ENCODE results near the gene KDM4F. TPM values are rescaled to one million over a fixed set of nuclear protein-coding genes. Genes with fewer than 3 reads are reported as not detected.

The KDM4F gene
- total RNA-seq, 1 experiment from 2014 or later: not detected

DNA sequence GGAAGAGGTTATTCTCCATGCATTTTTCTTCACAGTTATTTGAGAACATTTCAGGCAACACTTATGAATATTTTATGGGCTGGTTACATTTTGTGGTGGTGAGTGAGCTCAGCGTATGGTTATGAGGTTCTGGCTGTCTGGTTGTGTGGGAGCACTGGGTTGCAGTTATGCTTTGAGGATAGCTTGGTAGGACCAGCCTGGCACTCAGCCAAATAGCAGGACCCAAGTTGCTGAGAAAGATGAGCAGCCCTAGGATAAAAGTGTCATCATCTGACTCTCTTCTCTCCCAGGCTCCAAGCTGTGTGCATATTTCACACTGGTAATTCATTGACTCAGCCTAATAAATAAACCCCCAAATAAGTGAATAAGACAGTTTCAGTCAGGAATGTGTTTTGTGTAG is 9.4 kb downstream of the KDM4F start:
- TF ChIP-seq EZH2phosphoT487 (IDR thresholded peaks at IDR 0.05; ENCODE audit: borderline replicate concordance) (no peak), POLR2AphosphoS5 (IDR thresholded peaks at IDR 0.05; ENCODE audit: low read depth, low read length) (no peak), YY1 (IDR thresholded peaks at IDR 0.05; ENCODE audit: extremely low read depth, insufficient replicate concordance, low read depth, low read length) (no peak), EGR1 (IDR thresholded peaks at IDR 0.05; ENCODE audit: low read depth) (no peak), ELF1 (IDR thresholded peaks at IDR 0.05; ENCODE audit: borderline replicate concordance, low read depth) (no peak), POLR2A (IDR thresholded peaks at IDR 0.05; ENCODE audit: borderline replicate concordance, extremely low read depth, insufficient read depth, insufficient read length) (no peak), ZFX (IDR thresholded peaks at IDR 0.05) (no peak), FOSL1 (IDR thresholded peaks at IDR 0.05; ENCODE audit: low read depth) (no peak)
- TF ChIP-seq, protein P1, sequence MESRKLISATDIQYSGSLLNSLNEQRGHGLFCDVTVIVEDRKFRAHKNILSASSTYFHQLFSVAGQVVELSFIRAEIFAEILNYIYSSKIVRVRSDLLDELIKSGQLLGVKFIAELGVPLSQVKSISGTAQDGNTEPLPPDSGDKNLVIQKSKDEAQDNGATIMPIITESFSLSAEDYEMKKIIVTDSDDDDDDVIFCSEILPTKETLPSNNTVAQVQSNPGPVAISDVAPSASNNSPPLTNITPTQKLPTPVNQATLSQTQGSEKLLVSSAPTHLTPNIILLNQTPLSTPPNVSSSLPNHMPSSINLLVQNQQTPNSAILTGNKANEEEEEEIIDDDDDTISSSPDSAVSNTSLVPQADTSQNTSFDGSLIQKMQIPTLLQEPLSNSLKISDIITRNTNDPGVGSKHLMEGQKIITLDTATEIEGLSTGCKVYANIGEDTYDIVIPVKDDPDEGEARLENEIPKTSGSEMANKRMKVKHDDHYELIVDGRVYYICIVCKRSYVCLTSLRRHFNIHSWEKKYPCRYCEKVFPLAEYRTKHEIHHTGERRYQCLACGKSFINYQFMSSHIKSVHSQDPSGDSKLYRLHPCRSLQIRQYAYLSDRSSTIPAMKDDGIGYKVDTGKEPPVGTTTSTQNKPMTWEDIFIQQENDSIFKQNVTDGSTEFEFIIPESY (IDR thresholded peaks at IDR 0.05; ENCODE audit: extremely low read depth, insufficient replicate concordance, low read length): no peak
- TF ChIP-seq, protein P2, sequence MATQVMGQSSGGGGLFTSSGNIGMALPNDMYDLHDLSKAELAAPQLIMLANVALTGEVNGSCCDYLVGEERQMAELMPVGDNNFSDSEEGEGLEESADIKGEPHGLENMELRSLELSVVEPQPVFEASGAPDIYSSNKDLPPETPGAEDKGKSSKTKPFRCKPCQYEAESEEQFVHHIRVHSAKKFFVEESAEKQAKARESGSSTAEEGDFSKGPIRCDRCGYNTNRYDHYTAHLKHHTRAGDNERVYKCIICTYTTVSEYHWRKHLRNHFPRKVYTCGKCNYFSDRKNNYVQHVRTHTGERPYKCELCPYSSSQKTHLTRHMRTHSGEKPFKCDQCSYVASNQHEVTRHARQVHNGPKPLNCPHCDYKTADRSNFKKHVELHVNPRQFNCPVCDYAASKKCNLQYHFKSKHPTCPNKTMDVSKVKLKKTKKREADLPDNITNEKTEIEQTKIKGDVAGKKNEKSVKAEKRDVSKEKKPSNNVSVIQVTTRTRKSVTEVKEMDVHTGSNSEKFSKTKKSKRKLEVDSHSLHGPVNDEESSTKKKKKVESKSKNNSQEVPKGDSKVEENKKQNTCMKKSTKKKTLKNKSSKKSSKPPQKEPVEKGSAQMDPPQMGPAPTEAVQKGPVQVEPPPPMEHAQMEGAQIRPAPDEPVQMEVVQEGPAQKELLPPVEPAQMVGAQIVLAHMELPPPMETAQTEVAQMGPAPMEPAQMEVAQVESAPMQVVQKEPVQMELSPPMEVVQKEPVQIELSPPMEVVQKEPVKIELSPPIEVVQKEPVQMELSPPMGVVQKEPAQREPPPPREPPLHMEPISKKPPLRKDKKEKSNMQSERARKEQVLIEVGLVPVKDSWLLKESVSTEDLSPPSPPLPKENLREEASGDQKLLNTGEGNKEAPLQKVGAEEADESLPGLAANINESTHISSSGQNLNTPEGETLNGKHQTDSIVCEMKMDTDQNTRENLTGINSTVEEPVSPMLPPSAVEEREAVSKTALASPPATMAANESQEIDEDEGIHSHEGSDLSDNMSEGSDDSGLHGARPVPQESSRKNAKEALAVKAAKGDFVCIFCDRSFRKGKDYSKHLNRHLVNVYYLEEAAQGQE (IDR thresholded peaks at IDR 0.05; ENCODE audit: low read depth): no peak
- Histone ChIP-seq H3K9me2 (ENCODE audit: insufficient read depth) (no peaks in the 10 kb centered on the region; the same call in 1 of the 2 replicates), H3K79me2 (ENCODE audit: insufficient read depth, low read length) (no peaks in the 10 kb centered on the region), H3K4me1 (ENCODE audit: control insufficient read depth in 1 of 2, insufficient read depth in 2 of 2, low read length in 2 of 2) (no peaks in the 10 kb centered on the region), H3K4me2 (ENCODE audit: low read length) (no peak overlapping the region), H3K9ac (ENCODE audit: low read length) (no peak overlapping the region), H3K36me3 (ENCODE audit: control insufficient read depth in 1 of 2, insufficient read depth in 2 of 2, low read length in 2 of 2) (no peaks in the 10 kb centered on the region), H3K4me3 (replicated peaks in 1 of 2; ENCODE audit: low read depth in 1 of 2, low read length in 2 of 2) (no peak overlapping the region), H3K9me3 (ENCODE audit: control insufficient read depth in 1 of 2, insufficient read depth in 1 of 2, low read depth in 1 of 2, low read length in 2 of 2) (no peaks in the 10 kb centered on the region), H3K27ac (ENCODE audit: low read depth, low read length) (no peak overlapping the region), H4K20me1 (ENCODE audit: insufficient read depth) (no peaks in the 10 kb centered on the region), H3K27me3 (ENCODE audit: insufficient read depth, low read length) (no peaks in the 10 kb centered on the region), H2AFZ (ENCODE audit: low read depth, low read length, poor library complexity, severe bottlenecking) (no peak overlapping the region)
- ChIA-PET CTCF (no interaction called here), RAD21 (ENCODE audit: low non-redundant PET in 1 of 2, low total read pairs in 2 of 2, uncharacterized antibody in 2 of 2, unreplicated experiment in 2 of 2) (no interaction called here), POLR2A (interaction anchor here (2.2 kb wide), 1 partner anchor 9 kb away, joined by 6 read pairs; the partner anchor contains the start of gene SRSF8)
- ATAC-seq (no peak), DNase-seq (ENCODE audit: low read depth, low spot score) (no peak)
- BruUV-seq (replicated peaks): no TSS peak
- intact Hi-C loops (cut with micrococcal nuclease): no loop called here

Data from HCT116 (cell line).